ENCODE data around the gene GPATCH2.

- no peak for TF ChIP-seq CTCF (conservative IDR thresholded peaks at IDR 0.05 in 1 of 2, IDR thresholded peaks at IDR 0.05 in 1 of 2; ENCODE audit: extremely low read depth in 1 of 2, insufficient read depth in 1 of 2, low read depth in 1 of 2, low read length in 2 of 2)
- TF ChIP-seq EZH2 (IDR thresholded peaks at IDR 0.05; ENCODE audit: borderline replicate concordance, low read length) = no peak
These were observed 16.9 kb upstream of the GPATCH2 start for GRCh38 chr1:217647791-217648190.

Data from mammary epithelial cell (primary cell).